CD14-positive monocyte (primary cell): ENCODE results near the gene PIP5K1B. TPM values are rescaled to one million over a fixed set of nuclear protein-coding genes. Genes with fewer than 3 reads are reported as not detected.

Experiments used
- DNase-seq, 3 donors: peaks; one replicate each; pipeline ENCODE4 v3.0.0-alpha.2; 2011 to 2022
- H2AFZ ChIP-seq: 2 replicates; pipeline ENCODE4 v1.6.0; 2012; ENCODE audit warnings: mild to moderate bottlenecking, low read depth, low read length, inconsistent platforms; ENCODE audit not compliant: insufficient read depth, poor library complexity, severe bottlenecking
- H3K27ac ChIP-seq, 2 donors: 1 replicate in 1 of 2; 2 replicates in 1 of 2; pipeline ENCODE4 v1.5.1; 2012 to 2013; ENCODE audit warnings: low read length in 2 of 2, control low read depth in 1 of 2, inconsistent platforms in 1 of 2, low read depth in 1 of 2, mild to moderate bottlenecking in 1 of 2
- H3K27me3 ChIP-seq, 2 donors: one replicate each; pipeline versions ENCODE4 v1.6.0 to v1.6.1; 2011 to 2013; ENCODE audit warnings: low read length in 2 of 2; ENCODE audit not compliant: control insufficient read depth in 2 of 2, insufficient read depth in 2 of 2
- H3K36me3 ChIP-seq, 2 donors: replicated peaks in 1 of 2; 1 replicate in 1 of 2; 2 replicates in 1 of 2; pipeline versions ENCODE4 v1.5.1 to v1.6.1; 2012 to 2013; ENCODE audit warnings: low read length in 2 of 2, control low read depth in 1 of 2, inconsistent platforms in 1 of 2, mild to moderate bottlenecking in 1 of 2; ENCODE audit not compliant: insufficient read depth in 2 of 2, control insufficient read depth in 1 of 2
- H3K4me1 ChIP-seq, 2 donors: 1 replicate in 1 of 2; 2 replicates in 1 of 2; pipeline versions ENCODE4 v1.5.1 to v1.6.1; 2012 to 2013; ENCODE audit warnings: low read length in 2 of 2, control low read depth in 1 of 2, inconsistent platforms in 1 of 2, mild to moderate bottlenecking in 1 of 2, moderate library complexity in 1 of 2; ENCODE audit not compliant: insufficient read depth in 2 of 2, control insufficient read depth in 1 of 2
- H3K4me2 ChIP-seq: replicated peaks from 2 replicates; pipeline ENCODE3; 2012; ENCODE audit warnings: low read length, moderate library complexity, mild to moderate bottlenecking; ENCODE audit not compliant: poor library complexity, severe bottlenecking; ENCODE audit errors: extremely low read depth
- H3K4me3 ChIP-seq, 3 experiments: fragments of 200-600 bp in 1 of 3; sonication (generic) in 1 of 3; replicated peaks in 1 of 3; 1 replicate in 2 of 3; 2 replicates in 1 of 3; pipeline ENCODE4 v1.5.1; 2011 to 2013; ENCODE audit warnings: low read length in 3 of 3, mild to moderate bottlenecking in 3 of 3, control low read depth in 2 of 3, low read depth in 2 of 3, inconsistent platforms in 1 of 3, moderate library complexity in 1 of 3
- H3K79me2 ChIP-seq: 2 replicates; pipeline ENCODE4 v1.6.0; 2012; ENCODE audit warnings: mild to moderate bottlenecking, control low read depth, inconsistent platforms, low read length, moderate library complexity; ENCODE audit not compliant: insufficient read depth
- H3K9ac ChIP-seq: 2 replicates; pipeline ENCODE4 v1.6.0; 2017; ENCODE audit warnings: low read length, mild to moderate bottlenecking; ENCODE audit not compliant: insufficient read depth, poor library complexity, severe bottlenecking
- H3K9me3 ChIP-seq, 2 donors: replicated peaks in 1 of 2; 1 replicate in 1 of 2; 2 replicates in 1 of 2; pipeline versions ENCODE4 v1.5.1 to v1.6.1; 2012 to 2013; ENCODE audit warnings: low read length in 2 of 2, control low read depth in 1 of 2; ENCODE audit not compliant: control insufficient read depth in 1 of 2, insufficient read depth in 1 of 2
- H4K20me1 ChIP-seq: 2 replicates; pipeline ENCODE4 v1.6.0; 2012; ENCODE audit warnings: mild to moderate bottlenecking, low read length, control low read depth, moderate library complexity; ENCODE audit not compliant: insufficient read depth
- H3K27ac Mint-ChIP-seq, 7 donors: one replicate each; pipeline ENCODE4 v1.8.0; 2020; ENCODE audit warnings: mild to moderate bottlenecking in 7 of 7, mixed read lengths in 7 of 7, moderate library complexity in 6 of 7, inconsistent platforms in 2 of 7
- H3K27me3 Mint-ChIP-seq, 3 donors: one replicate each; pipeline ENCODE4 v1.8.0; 2021 to 2022; ENCODE audit warnings: low read depth in 3 of 3, mild to moderate bottlenecking in 3 of 3, mixed read lengths in 3 of 3, moderate library complexity in 3 of 3, inconsistent platforms in 1 of 3
- H3K36me3 Mint-ChIP-seq, 2 donors: one replicate each; pipeline ENCODE4 v1.8.0; 2020; ENCODE audit warnings: mixed read lengths in 2 of 2, inconsistent platforms in 1 of 2, mild to moderate bottlenecking in 1 of 2
- H3K4me1 Mint-ChIP-seq: one replicate; pipeline ENCODE4 v1.8.0; 2020; ENCODE audit warnings: mild to moderate bottlenecking, mixed read lengths
- H3K4me3 Mint-ChIP-seq, 2 donors: one replicate each; pipeline ENCODE4 v1.8.0; 2020; ENCODE audit warnings: mild to moderate bottlenecking in 2 of 2, mixed read lengths in 2 of 2, moderate library complexity in 1 of 2
- H3K9me3 Mint-ChIP-seq, 7 donors: one replicate each; pipeline ENCODE4 v1.8.0; 2020 to 2022; ENCODE audit warnings: mixed read lengths in 7 of 7, mild to moderate bottlenecking in 6 of 7, moderate library complexity in 6 of 7, inconsistent platforms in 2 of 7
- CTCF ChIP-seq: fragments of 200-600 bp; IDR thresholded peaks from one replicate; pipeline ENCODE4 v1.8.0; 2022; ENCODE audit warnings: antibody characterized with exemption, mild to moderate bottlenecking
- WGBS: methylation state at CpG from one replicate; pipeline ENCODE4 v1.1.5; 2013; ENCODE audit warnings: missing lambda C conversion rate; ENCODE audit not compliant: insufficient coverage; 5-methylcytosine and 5-hydroxymethylcytosine counted together
- intact Hi-C, 2 donors: fragments of 100-400 bp; cut with micrococcal nuclease; formaldehyde crosslinking; loops; one replicate each; pipeline versions ENCODE4 v1.15.0 to v1.15.1; 2023
- polyA plus RNA-seq, 3 donors: library from polyadenylated mRNA; depleted of rRNA in 1 of 3; unstranded in 2 of 3; stranded (reverse) in 1 of 3; fragments of 300-500 nt in 2 of 3; fragments of >200 nt in 1 of 3; fragmentation: Illumina TruSeq in 2 of 3; gene quantifications; 1 replicate in 2 of 3; 2 replicates in 1 of 3; pipeline ENCODE4 v1.2.3, GENCODE V29; 2012 to 2021

Gene PIP5K1B
- polyA plus RNA-seq, 3 donors, result 0.18 to 4.1 (median 0.87) TPM

- H3K79me2 ChIP-seq, result no peaks in the 10 kb centered on the region
- no peak overlapping the region for H3K4me3 ChIP-seq
- H3K4me3 Mint-ChIP-seq, result no peak overlapping the region
- H3K27me3 ChIP-seq, result no peaks in the 10 kb centered on the region
- H4K20me1 ChIP-seq, result no peaks in the 10 kb centered on the region
- intact Hi-C loops, result no loop called here
- no peak overlapping the region for H2AFZ ChIP-seq
- H3K27me3 Mint-ChIP-seq, result peaks cover 1 to 9% (median 3%) of the 10 kb centered on the region in 3 donors
- no peak for DNase-seq
- no peak overlapping the region for H3K9ac ChIP-seq
- peaks cover 0 to 5% of the 10 kb centered on the region in 2 donors for H3K36me3 Mint-ChIP-seq
- TF ChIP-seq CTCF, result no peak
- WGBS, result 100% methylated on average over 1 of the region's 1 CpG
- no peak overlapping the region for H3K4me2 ChIP-seq
- no peak overlapping the region for H3K27ac Mint-ChIP-seq
- H3K4me1 ChIP-seq, result peaks cover 11 to 15% of the 10 kb centered on the region in 2 donors
- no peaks in the 10 kb centered on the region for H3K9me3 ChIP-seq
- peaks cover 0 to 6% of the 10 kb centered on the region in 2 donors for H3K36me3 ChIP-seq
- H3K27ac ChIP-seq, result no peak overlapping the region
- H3K9me3 Mint-ChIP-seq, result peaks cover 0 to 6% (median 2%) of the 10 kb centered on the region in 7 donors
- H3K4me1 Mint-ChIP-seq, result peaks cover 16% of the 10 kb centered on the region
Observed at GRCh38 chr9:69009708-69010107, 304.7 kb downstream of the PIP5K1B start.

DNA sequence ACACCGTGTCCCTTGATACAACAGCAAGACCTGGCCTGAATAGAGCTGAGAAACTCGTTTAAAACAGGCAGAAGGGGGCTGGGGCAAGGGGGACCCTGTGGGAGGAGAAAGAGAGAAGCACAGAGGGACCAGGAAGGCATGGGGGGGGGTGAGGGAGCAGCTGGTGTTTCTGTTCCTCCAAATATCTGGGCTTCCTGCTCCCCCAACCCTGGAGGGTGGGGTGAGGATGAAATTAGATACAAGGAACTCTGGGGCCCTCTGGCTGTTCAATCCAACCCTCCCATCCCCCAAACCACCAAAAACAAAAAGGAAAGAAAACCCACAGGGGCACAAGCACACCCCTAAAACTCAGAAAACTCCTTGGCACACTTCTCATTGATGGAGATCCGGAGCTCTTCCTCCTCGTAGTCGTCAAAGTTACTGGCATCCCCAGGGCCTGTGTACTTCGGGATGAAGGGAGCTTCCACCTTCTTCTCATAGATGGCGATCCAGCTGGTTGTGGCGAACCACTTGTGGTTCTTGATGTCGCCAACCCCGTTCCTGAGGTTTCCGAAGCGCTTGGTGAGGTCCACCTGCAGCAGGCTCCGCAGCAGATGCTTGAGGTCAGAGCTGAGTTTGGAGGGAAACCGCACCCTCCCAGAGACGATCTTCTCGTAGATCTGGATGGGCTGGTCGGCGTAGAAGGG lies 307.8 kb downstream of the PIP5K1B start:
- peaks cover 0 to 6% (median 2%) of the 10 kb centered on the region in 7 donors for H3K9me3 Mint-ChIP-seq
- H3K27me3 ChIP-seq, result no peaks in the 10 kb centered on the region
- no peak for DNase-seq
- no peaks in the 10 kb centered on the region for H4K20me1 ChIP-seq
- H3K9ac ChIP-seq, result peak overlapping the region; percentile 27
- H3K9me3 ChIP-seq, result no peaks in the 10 kb centered on the region
- peak overlapping the region in 2 of 7 donors; percentile 30 to 38 for H3K27ac Mint-ChIP-seq
- 0% methylated on average over 15 of the region's 18 CpGs for WGBS
- H3K79me2 ChIP-seq, result no peaks in the 10 kb centered on the region
- H3K4me2 ChIP-seq, result peak overlapping the region; percentile 61
- no peaks in the 10 kb centered on the region for H3K36me3 Mint-ChIP-seq
- H3K36me3 ChIP-seq, result peaks cover 0 to 6% of the 10 kb centered on the region in 2 donors
- peak overlapping the region in 2 of 3 experiments; percentile 20 to 65 for H3K4me3 ChIP-seq
- H3K27ac ChIP-seq, result no peak overlapping the region
- peaks cover 3 to 10% (median 7%) of the 10 kb centered on the region in 3 donors for H3K27me3 Mint-ChIP-seq
- intact Hi-C loops, result no loop called here
- H2AFZ ChIP-seq, result peak overlapping the region; percentile 74
- H3K4me3 Mint-ChIP-seq, result peak overlapping the region; percentile 70 to 90
- TF ChIP-seq CTCF, result no peak
- peaks cover 16% of the 10 kb centered on the region for H3K4me1 Mint-ChIP-seq
- peaks cover 11 to 15% of the 10 kb centered on the region in 2 donors for H3K4me1 ChIP-seq
